NCI-H2029 treated with DMSO at 0.1 percent for 48 hours (cell line): Measurements from ENCODE around the gene CD19.

Experiments used
- DNase-seq: peaks from one replicate; lab custom pipeline; 2025; lab: John Stamatoyannopoulos, UW

The CD19 gene

DNA sequence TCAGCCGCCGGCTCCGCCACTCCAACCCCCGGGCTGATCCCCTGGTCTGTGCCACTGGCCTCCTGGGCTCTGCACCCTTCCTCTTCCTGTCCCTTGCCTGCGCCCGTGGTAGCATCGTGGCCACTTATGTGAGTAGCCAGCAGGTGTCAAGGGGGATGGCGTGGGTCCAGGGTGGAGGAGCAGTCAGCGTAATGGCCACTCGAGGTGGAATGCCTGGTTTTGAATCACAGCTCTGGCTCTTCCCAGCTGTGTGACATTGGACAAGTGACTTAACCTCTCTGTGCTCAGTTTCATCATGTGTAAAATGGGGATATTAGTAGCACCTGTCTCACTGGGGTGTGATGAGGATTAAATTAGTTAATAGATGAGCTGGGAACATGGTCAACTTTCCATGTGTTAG lies 50.6 kb downstream of the CD19 start:
- no peak for DNase-seq

DNA sequence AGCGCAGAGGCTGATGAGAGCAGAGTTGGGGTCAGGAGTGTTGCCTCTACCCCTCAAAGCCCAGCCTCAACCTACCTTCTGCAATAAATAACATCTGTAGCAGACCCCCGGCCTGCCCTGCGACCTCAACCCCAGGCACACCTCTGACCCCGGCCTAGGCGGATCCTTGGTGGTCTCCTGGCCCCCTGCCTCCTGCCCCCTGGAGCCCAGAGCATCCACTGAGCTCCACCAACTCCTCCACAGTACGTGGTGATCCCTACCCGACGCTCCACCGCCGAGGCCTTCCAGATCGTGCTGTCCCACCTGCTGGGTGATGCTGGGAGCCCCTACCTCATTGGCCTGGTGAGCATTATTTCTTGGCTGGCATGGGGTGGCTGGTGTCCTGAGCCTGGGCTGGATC lies 51.2 kb downstream of the CD19 start:
- DNase-seq: no peak

DNA sequence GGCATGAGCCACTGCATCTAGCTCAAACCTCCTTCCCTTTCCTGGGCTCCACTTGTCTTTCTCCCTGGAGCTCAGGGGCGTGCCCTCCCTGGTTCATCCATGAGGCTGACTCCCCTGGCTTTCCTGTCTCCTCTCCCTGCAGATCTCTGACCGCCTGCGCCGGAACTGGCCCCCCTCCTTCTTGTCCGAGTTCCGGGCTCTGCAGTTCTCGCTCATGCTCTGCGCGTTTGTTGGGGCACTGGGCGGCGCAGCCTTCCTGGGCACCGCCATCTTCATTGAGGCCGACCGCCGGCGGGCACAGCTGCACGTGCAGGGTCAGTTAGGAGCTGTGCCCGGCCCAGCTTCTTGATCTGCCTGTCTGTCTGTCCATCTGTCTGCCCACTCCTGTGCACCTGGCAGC lies 51.9 kb downstream of the CD19 start:
- DNase-seq: no peak

DNA sequence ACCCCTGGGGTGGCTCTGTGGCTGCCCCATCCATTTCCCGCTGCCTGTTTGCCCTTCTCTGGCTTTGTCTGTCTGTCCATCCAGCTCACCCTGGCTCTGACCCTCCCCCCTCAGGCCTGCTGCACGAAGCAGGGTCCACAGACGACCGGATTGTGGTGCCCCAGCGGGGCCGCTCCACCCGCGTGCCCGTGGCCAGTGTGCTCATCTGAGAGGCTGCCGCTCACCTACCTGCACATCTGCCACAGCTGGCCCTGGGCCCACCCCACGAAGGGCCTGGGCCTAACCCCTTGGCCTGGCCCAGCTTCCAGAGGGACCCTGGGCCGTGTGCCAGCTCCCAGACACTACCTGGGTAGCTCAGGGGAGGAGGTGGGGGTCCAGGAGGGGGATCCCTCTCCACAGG lies 52.3 kb downstream of the CD19 start:
- DNase-seq: no peak

DNA sequence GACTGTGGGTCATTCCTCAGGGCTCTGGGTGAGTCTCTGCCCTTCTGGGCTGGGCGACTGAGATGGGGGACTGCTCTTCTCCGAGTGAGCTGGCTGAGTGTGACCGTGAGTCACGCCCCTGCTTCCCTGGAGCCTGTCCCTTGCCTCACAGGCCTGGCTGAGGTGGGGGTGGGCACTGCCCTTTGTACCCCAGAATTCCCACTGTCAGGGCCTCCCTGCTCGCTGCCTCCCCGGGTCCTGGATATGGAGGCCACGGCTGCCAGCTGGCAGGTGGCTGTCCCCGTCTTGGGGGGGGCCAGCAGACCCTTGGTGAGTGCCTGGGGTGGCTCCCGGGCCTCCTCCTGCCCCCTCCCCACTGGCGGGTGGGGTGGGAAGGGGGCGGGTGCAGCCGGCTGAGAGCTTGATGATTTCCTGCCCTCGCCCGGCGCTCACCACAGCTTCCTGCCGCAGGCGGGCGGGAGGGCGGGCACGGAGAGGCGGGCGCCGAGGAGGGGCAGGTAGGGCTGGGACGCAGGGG lies 52.9 kb downstream of the CD19 start, which contains the start of gene LAT:
Gene LAT (plus strand): TSS at position 434 of the 517 bp plus-strand sequence. CDS start 366 bp downstream, outside the sequence.
- no peak for DNase-seq

DNA sequence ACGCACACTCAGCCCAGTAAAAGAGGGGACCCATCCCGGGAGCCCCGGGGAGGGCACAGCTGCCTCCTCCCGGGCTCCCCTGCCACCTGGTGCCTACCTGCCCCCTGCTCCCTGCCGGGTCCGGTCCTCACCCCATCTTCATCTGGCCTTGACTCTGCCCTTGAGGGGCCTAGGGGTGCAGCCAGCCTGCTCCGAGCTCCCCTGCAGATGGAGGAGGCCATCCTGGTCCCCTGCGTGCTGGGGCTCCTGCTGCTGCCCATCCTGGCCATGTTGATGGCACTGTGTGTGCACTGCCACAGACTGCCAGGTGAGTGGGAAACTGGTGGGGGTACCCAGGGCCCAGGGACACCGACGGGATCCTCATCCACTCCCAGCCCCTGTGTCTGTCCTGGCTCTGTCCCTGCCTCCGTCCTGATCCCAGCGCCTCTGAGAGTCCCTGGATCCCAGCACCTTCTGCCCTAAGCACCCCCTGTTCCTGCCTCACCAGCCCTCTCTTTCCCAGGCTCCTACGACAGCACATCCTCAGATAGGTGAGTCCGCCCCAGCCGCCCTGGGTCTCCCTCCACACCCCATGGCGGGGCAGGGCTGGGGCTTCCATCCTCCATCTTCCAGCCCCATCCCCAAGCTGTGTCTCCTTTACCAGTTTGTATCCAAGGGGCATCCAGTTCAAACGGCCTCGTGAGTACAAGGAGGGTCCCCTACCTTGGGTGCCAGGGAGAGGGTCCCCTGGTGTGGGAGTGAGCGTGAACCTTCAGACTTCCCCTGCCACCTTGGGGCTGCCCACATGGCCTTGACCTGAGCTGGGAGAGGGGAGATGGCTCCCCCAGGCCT lies 53.7 kb downstream of the CD19 start:
- DNase-seq: no peak

DNA sequence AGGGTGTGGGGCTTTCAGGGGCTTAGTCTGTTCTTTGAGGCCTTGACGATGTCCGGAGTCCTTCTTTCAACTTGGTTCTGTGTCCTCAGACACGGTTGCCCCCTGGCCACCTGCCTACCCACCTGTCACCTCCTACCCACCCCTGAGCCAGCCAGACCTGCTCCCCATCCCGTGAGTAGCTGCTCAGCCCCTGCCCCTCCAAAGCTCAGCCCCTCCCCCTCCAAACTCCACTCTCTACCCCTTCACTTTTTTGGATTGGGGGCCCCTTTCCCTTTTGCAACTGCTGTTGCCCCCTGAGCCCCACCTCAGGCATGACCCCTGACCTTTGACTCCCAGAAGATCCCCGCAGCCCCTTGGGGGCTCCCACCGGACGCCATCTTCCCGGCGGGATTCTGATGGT lies 54.3 kb downstream of the CD19 start:
- no peak for DNase-seq

DNA sequence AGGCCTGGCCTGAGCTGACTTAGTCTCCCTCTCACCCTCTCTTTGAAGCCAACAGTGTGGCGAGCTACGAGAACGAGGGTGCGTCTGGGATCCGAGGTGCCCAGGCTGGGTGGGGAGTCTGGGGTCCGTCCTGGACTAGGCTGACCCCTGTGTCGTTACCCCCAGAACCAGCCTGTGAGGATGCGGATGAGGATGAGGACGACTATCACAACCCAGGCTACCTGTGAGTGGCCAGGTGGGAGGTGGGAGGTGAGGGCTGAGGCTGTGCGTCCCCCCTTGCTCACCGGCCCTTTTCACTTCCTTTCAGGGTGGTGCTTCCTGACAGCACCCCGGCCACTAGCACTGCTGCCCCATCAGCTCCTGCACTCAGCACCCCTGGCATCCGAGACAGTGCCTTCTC lies 54.7 kb downstream of the CD19 start:
- no peak for DNase-seq

DNA sequence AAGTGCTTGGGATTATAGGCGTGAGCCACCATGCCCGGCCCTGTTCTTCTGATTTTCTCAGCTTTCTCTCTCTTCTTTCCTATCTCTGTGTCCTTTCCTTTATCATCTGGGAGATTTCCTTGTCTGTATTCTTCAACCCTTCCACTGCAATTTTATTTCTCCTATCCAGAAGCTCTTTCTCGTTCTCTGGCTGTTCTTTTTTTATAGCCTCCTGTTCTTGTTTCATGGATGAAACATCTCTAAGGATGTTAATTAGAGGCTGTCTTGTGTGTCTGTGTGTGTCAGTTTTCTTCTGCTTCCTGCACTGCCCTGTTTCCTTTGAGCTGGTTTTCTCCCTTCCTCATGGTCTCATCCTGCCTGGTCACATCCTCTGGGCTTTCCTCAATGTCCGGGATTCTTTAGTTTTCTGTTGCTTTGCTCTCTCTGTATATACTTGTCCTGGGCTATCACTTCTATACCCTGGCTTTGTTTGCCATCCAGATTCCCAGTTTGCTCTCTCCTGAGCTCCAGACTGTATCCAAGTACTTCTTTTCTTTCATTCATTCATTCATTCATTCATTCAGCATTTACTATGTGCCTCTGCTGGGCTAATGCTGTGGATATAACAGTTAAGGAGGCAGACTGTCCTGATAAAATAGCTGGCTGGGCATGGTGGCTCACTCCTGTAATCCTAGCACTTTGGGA lies 55.5 kb downstream of the CD19 start:
- no peak for DNase-seq
